Activated CD4-positive, alpha-beta T cell treated with anti-CD3 and anti-CD28 coated beads, Interleukin-2, amount 10 ng/mL, durations not matched to agents 24 days and 14 days (primary cell): Measurements from ENCODE around the gene RBMS3. TPM values are rescaled to one million over a fixed set of nuclear protein-coding genes. Genes with fewer than 3 reads are reported as not detected.
"Not testable (repeated sequence)": the region's sequence is repeated elsewhere in the genome, so short reads cannot be mapped to it uniquely, and the experiment has no call there.

Experiments
- DNase-seq: peaks from one replicate; pipeline ENCODE4 v3.0.0; 2022
- H3K27ac Mint-ChIP-seq: one replicate; pipeline ENCODE4 v1.8.0; 2022; ENCODE audit warnings: mild to moderate bottlenecking, mixed read lengths
- H3K27me3 Mint-ChIP-seq: one replicate; pipeline ENCODE4 v1.8.0; 2022; ENCODE audit warnings: mixed read lengths
- H3K36me3 Mint-ChIP-seq: one replicate; pipeline ENCODE4 v1.8.0; 2022; ENCODE audit warnings: low read depth, mild to moderate bottlenecking, mixed read lengths
- H3K4me1 Mint-ChIP-seq: one replicate; pipeline ENCODE4 v1.8.0; 2021; ENCODE audit warnings: mixed read lengths
- H3K4me3 Mint-ChIP-seq: one replicate; pipeline ENCODE4 v1.8.0; 2022; ENCODE audit warnings: mild to moderate bottlenecking, moderate library complexity, mixed read lengths
- H3K9me3 Mint-ChIP-seq: one replicate; pipeline ENCODE4 v1.8.0; 2021; ENCODE audit warnings: mixed read lengths
- intact Hi-C: fragments of 100-400 bp; cut with micrococcal nuclease; formaldehyde crosslinking; loops from one replicate; pipeline ENCODE4 v1.15.1; 2023
- total RNA-seq: library from RNA; stranded (reverse); gene quantifications from 2 replicates; pipeline ENCODE4 v1.2.3, GENCODE V29; 2022

RBMS3 gene
- total RNA-seq, 1 donor from 2014 or later = 4.3 TPM

GRCh38 chr3:30006111-30006510 lies 725.2 kb downstream of the RBMS3 start:
- Mint-ChIP-seq H3K27me3 (peaks cover 4% of the 10 kb centered on the region), H3K36me3 (no peaks in the 10 kb centered on the region), H3K9me3 (no peaks in the 10 kb centered on the region), H3K4me1 (peaks cover 1% of the 10 kb centered on the region), H3K27ac (no peak overlapping the region), H3K4me3 (no peak overlapping the region)
- intact Hi-C loops = no loop called here
- DNase-seq = no peak

GRCh38 chr3:30007668-30008067 lies 726.8 kb downstream of the RBMS3 start:
- intact Hi-C loops = no loop called here
- Mint-ChIP-seq H3K4me3 (no peak overlapping the region), H3K27ac (no peak overlapping the region), H3K4me1 (peaks cover 4% of the 10 kb centered on the region), H3K9me3 (no peaks in the 10 kb centered on the region), H3K36me3 (no peaks in the 10 kb centered on the region), H3K27me3 (peaks cover 4% of the 10 kb centered on the region)
- no peak for DNase-seq

- Mint-ChIP-seq H3K4me3 (no peak overlapping the region), H3K27me3 (peaks cover 5% of the 10 kb centered on the region), H3K36me3 (no peaks in the 10 kb centered on the region), H3K27ac (no peak overlapping the region), H3K4me1 (peaks cover 4% of the 10 kb centered on the region), H3K9me3 (no peaks in the 10 kb centered on the region)
- intact Hi-C loops = loop anchor here (5.0 to 10.0 kb wide), 3 partner anchors 683 to 1123 kb away; no protein-coding TSS in a partner anchor
- DNase-seq = no peak
Measured at GRCh38 chr3:30011237-30011803, 730.4 kb downstream of the RBMS3 start.

- Mint-ChIP-seq H3K4me1 (peaks cover 3% of the 10 kb centered on the region), H3K4me3 (no peak overlapping the region), H3K9me3 (no peaks in the 10 kb centered on the region), H3K36me3 (no peaks in the 10 kb centered on the region), H3K27ac (no peak overlapping the region), H3K27me3 (peaks cover 7% of the 10 kb centered on the region)
- intact Hi-C loops = loop anchor here (2.0 to 10.0 kb wide), 4 partner anchors 186 to 1122 kb away; no protein-coding TSS in a partner anchor
- peak; percentile 79 for DNase-seq
Measured at GRCh38 chr3:30012941-30013543, 732.2 kb downstream of the RBMS3 start.

- intact Hi-C loops = loop anchor here (10.0 kb wide), 2 partner anchors 677 to 1117 kb away; no protein-coding TSS in a partner anchor
- Mint-ChIP-seq H3K4me3 (no peak overlapping the region), H3K27me3 (peaks cover 30% of the 10 kb centered on the region), H3K9me3 (no peaks in the 10 kb centered on the region), H3K36me3 (no peaks in the 10 kb centered on the region), H3K4me1 (no peaks in the 10 kb centered on the region), H3K27ac (no peak overlapping the region)
- no peak for DNase-seq
Measured at GRCh38 chr3:30017901-30018300, 737.0 kb downstream of the RBMS3 start.

DNA sequence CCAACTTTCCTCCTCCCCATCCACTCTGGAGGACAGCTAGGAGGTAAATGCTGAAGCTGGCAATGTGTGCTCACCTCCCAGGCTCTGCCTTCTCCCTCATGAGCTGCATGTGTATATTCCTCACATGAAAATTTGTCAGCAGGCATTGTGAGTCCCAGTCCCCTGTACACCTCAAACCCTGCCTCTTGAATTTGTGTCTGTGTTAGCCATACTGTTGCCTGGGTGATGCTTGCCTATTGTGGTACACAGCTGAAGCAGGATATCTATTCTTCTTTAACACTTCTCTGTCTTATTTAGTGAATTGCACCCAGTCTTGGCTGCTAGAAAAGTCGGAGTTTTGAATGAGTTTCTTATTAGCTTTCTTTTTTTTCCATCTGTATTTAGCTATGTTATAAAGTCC lies 739.5 kb downstream of the RBMS3 start:
- Mint-ChIP-seq H3K27me3 (peaks cover 33% of the 10 kb centered on the region), H3K4me1 (no peaks in the 10 kb centered on the region), H3K27ac (no peak overlapping the region), H3K36me3 (no peaks in the 10 kb centered on the region), H3K4me3 (no peak overlapping the region), H3K9me3 (no peaks in the 10 kb centered on the region)
- DNase-seq = no peak
- intact Hi-C loops = no loop called here

DNA sequence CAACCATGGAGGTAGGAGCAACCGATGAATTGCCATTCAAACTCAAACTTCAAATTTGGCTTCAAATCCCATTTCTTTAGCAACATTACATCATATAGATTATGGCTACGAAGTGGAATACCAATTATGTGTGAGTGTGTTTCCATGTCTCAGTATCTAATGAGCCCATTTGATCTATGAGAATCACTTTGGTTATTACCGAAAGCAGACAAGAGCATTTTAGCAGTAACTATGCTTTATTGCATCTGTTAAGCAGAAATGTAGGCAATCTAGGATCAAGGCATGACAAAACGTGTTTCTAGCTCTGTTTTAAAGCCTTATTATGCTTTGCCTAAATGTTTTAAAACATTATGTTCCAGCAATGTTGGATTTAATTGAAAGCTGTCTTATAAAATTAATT lies 743.6 kb downstream of the RBMS3 start:
- intact Hi-C loops = no loop called here

GRCh38 chr3:30026851-30027250 lies 746.0 kb downstream of the RBMS3 start:
- H3K4me1 Mint-ChIP-seq = no peaks in the 10 kb centered on the region
- H3K36me3 Mint-ChIP-seq = no peaks in the 10 kb centered on the region
- intact Hi-C loops = no loop called here
- H3K27ac Mint-ChIP-seq = no peak overlapping the region
- H3K27me3 Mint-ChIP-seq = peaks cover 32% of the 10 kb centered on the region
- no peaks in the 10 kb centered on the region for H3K9me3 Mint-ChIP-seq
- H3K4me3 Mint-ChIP-seq = no peak overlapping the region
- DNase-seq = no peak

More for the DNA sequence above, 743.6 kb downstream of the RBMS3 start:
- H3K4me1 Mint-ChIP-seq = no peaks in the 10 kb centered on the region
- H3K27me3 Mint-ChIP-seq = peaks cover 34% of the 10 kb centered on the region
- no peak overlapping the region for H3K27ac Mint-ChIP-seq
- H3K36me3 Mint-ChIP-seq = no peaks in the 10 kb centered on the region
- no peaks in the 10 kb centered on the region for H3K9me3 Mint-ChIP-seq
- DNase-seq = no peak
- no peak overlapping the region for H3K4me3 Mint-ChIP-seq

GRCh38 chr3:30034246-30034991 lies 753.5 kb downstream of the RBMS3 start:
- Mint-ChIP-seq H3K4me3 (no peak overlapping the region), H3K27me3 (peaks cover 34% of the 10 kb centered on the region), H3K4me1 (no peaks in the 10 kb centered on the region), H3K9me3 (no peaks in the 10 kb centered on the region), H3K36me3 (no peaks in the 10 kb centered on the region), H3K27ac (no peak overlapping the region)
- DNase-seq = no peak
- intact Hi-C loops = no loop called here

GRCh38 chr3:30035935-30036567 lies 755.2 kb downstream of the RBMS3 start:
- Mint-ChIP-seq H3K4me3 (no peak overlapping the region), H3K27me3 (peaks cover 41% of the 10 kb centered on the region), H3K9me3 (no peaks in the 10 kb centered on the region), H3K36me3 (no peaks in the 10 kb centered on the region), H3K4me1 (no peaks in the 10 kb centered on the region), H3K27ac (no peak overlapping the region)
- no peak for DNase-seq
- intact Hi-C loops = no loop called here

GRCh38 chr3:30040126-30040525 lies 759.3 kb downstream of the RBMS3 start:
- no peaks in the 10 kb centered on the region for H3K4me1 Mint-ChIP-seq
- no peak overlapping the region for H3K27ac Mint-ChIP-seq
- intact Hi-C loops = no loop called here

GRCh38 chr3:30041481-30041880 lies 760.6 kb downstream of the RBMS3 start:
- H3K4me3 Mint-ChIP-seq, intact Hi-C loops, H3K9me3 Mint-ChIP-seq, H3K27ac Mint-ChIP-seq, DNase-seq, H3K4me1 Mint-ChIP-seq, H3K36me3 Mint-ChIP-seq: not testable (repeated sequence)
- peaks cover 30% of the 10 kb centered on the region for H3K27me3 Mint-ChIP-seq

More at GRCh38 chr3:30040126-30040525, 759.3 kb downstream of the RBMS3 start:
- H3K36me3 Mint-ChIP-seq = no peaks in the 10 kb centered on the region
- DNase-seq = no peak
- no peak overlapping the region for H3K4me3 Mint-ChIP-seq
- H3K9me3 Mint-ChIP-seq = no peaks in the 10 kb centered on the region
- H3K27me3 Mint-ChIP-seq = peaks cover 33% of the 10 kb centered on the region

DNA sequence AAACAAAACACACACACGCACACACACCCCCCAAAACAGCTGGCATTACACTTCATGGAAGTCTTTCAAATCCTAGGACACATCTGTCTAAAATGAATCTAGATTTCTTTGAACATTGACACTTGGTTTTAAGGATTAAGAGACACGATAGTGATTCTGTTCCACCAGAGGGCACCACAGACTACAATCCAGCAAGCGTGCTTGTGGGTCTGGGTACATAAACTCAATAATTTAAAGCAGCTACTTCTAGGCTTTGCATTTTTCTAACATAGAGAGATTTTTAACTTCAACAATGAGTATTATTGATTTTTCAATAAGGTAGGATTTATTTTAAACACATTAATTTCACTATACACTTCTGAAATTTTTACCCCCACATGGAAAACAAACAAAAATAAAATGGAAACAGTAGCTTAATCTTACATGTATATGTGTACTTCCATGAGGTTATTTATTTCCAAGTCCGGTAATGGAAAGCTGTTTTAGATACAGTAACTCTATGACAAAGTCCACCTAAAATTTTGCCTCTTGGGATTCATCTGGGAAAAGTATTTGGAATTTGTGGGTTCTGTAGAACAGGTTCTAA lies 761.5 kb downstream of the RBMS3 start:
- Mint-ChIP-seq H3K4me3 (no peak overlapping the region), H3K27ac (no peak overlapping the region), H3K9me3 (no peaks in the 10 kb centered on the region), H3K4me1 (no peaks in the 10 kb centered on the region), H3K36me3 (no peaks in the 10 kb centered on the region), H3K27me3 (peaks cover 27% of the 10 kb centered on the region)
- DNase-seq = peak; percentile 86
- intact Hi-C loops = loop anchor here (1.0 kb wide), 3 partner anchors 156 to 709 kb away; no protein-coding TSS in a partner anchor
